ENCODE data around the gene FSTL4. TPM values are rescaled to one million over a fixed set of nuclear protein-coding genes. Genes with fewer than 3 reads are reported as not detected.

The FSTL4 gene
- total RNA-seq, 2 experiments from 2014 or later = not detected

DNA sequence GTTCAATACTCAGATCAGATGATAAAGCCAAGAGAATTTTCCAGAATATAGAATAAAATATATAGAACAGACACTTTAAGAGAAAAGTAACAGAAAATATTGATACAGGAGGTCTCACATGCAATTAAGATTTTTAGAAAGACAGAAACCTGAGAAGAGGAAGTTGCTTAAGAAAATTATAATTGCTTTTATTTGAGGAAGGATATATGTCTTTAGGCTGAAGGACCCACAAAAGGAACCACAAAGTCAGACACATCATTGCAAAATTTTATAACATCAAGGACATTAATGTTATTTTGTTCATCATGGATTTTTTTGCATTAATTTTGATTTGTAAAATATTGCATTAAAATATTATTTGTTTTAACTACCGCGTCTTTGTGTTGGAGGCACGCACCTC, 141.5 kb downstream of the FSTL4 start:
- BruUV-seq (replicated peaks) = no TSS peak
- H2AFZ ChIP-seq (ENCODE audit: low read length) = no peak overlapping the region
- H3K4me1 ChIP-seq (ENCODE audit: insufficient read depth, low read length, poor library complexity, severe bottlenecking) = no peaks in the 10 kb centered on the region
- H3K36me3 ChIP-seq (ENCODE audit: insufficient read depth, low read length) = no peaks in the 10 kb centered on the region
- no peak for TF ChIP-seq EZH2phosphoT487 (IDR thresholded peaks at IDR 0.05; ENCODE audit: borderline replicate concordance, low read depth, low read length)
- TF ChIP-seq, protein P1, sequence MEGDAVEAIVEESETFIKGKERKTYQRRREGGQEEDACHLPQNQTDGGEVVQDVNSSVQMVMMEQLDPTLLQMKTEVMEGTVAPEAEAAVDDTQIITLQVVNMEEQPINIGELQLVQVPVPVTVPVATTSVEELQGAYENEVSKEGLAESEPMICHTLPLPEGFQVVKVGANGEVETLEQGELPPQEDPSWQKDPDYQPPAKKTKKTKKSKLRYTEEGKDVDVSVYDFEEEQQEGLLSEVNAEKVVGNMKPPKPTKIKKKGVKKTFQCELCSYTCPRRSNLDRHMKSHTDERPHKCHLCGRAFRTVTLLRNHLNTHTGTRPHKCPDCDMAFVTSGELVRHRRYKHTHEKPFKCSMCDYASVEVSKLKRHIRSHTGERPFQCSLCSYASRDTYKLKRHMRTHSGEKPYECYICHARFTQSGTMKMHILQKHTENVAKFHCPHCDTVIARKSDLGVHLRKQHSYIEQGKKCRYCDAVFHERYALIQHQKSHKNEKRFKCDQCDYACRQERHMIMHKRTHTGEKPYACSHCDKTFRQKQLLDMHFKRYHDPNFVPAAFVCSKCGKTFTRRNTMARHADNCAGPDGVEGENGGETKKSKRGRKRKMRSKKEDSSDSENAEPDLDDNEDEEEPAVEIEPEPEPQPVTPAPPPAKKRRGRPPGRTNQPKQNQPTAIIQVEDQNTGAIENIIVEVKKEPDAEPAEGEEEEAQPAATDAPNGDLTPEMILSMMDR (conservative IDR thresholded peaks at IDR 0.05; ENCODE audit: low read length) = no peak
- no peak overlapping the region for H3K4me2 ChIP-seq (ENCODE audit: low read length)
- no peak overlapping the region for H3K27ac ChIP-seq (ENCODE audit: low read depth, low read length, poor library complexity, severe bottlenecking)
- POLR2A ChIA-PET = no interaction called here
- H3K9me3 ChIP-seq (ENCODE audit: low read length) = no peaks in the 10 kb centered on the region
- H3K4me3 ChIP-seq (ENCODE audit: low read depth, low read length, poor library complexity, severe bottlenecking) = no peak overlapping the region
- CTCF ChIA-PET (ENCODE audit: unreplicated experiment) = no interaction called here
- intact Hi-C loops (cut with micrococcal nuclease; ENCODE audit: unreplicated experiment) = no loop called here
- DNase-seq (ENCODE audit: low spot score) = no peak
- H4K20me1 ChIP-seq (ENCODE audit: insufficient read depth, low read length) = no peaks in the 10 kb centered on the region
- H3K9me2 ChIP-seq (ENCODE audit: insufficient read depth, low read length) = no peaks in the 10 kb centered on the region
- H3K79me2 ChIP-seq (ENCODE audit: insufficient read depth, low read depth, low read length) = no peaks in the 10 kb centered on the region

DNA sequence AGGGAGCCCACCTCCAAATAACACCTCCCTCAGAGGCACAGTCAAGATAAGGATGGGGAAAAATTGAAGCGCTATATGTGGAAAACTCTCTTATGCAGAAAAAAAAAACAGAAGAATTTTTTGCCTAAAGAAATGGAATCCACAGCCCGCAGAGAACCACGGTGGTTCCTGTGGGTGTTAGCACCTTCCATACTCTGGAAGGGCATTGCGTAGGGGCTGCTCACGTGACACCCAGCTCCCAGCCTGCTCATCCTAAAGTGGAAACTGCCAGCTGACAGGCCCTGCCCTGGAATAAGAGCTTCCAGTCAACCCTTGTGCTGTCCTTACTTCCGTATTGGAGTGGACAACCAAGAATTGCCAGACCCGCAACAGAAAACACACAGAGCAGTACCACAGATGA, 142.5 kb downstream of the FSTL4 start:
- H2AFZ ChIP-seq (ENCODE audit: low read length) = no peak overlapping the region
- H3K36me3 ChIP-seq (ENCODE audit: insufficient read depth, low read length) = no peaks in the 10 kb centered on the region
- DNase-seq (ENCODE audit: low spot score) = no peak
- H3K9me2 ChIP-seq (ENCODE audit: insufficient read depth, low read length) = no peaks in the 10 kb centered on the region
- no peaks in the 10 kb centered on the region for H3K79me2 ChIP-seq (ENCODE audit: insufficient read depth, low read depth, low read length)
- ChIA-PET CTCF (ENCODE audit: unreplicated experiment) (no interaction called here), POLR2A (no interaction called here)
- BruUV-seq (replicated peaks) = no TSS peak
- no peaks in the 10 kb centered on the region for H3K4me1 ChIP-seq (ENCODE audit: insufficient read depth, low read length, poor library complexity, severe bottlenecking)
- TF ChIP-seq EZH2phosphoT487 (IDR thresholded peaks at IDR 0.05; ENCODE audit: borderline replicate concordance, low read depth, low read length) = no peak
- TF ChIP-seq, protein P1 (conservative IDR thresholded peaks at IDR 0.05; ENCODE audit: low read length) = no peak
- intact Hi-C loops (cut with micrococcal nuclease; ENCODE audit: unreplicated experiment) = no loop called here
- no peak overlapping the region for H3K4me3 ChIP-seq (ENCODE audit: low read depth, low read length, poor library complexity, severe bottlenecking)
- no peaks in the 10 kb centered on the region for H4K20me1 ChIP-seq (ENCODE audit: insufficient read depth, low read length)
- H3K4me2 ChIP-seq (ENCODE audit: low read length) = no peak overlapping the region
- H3K9me3 ChIP-seq (ENCODE audit: low read length) = no peaks in the 10 kb centered on the region
- no peak overlapping the region for H3K27ac ChIP-seq (ENCODE audit: low read depth, low read length, poor library complexity, severe bottlenecking)

DNA sequence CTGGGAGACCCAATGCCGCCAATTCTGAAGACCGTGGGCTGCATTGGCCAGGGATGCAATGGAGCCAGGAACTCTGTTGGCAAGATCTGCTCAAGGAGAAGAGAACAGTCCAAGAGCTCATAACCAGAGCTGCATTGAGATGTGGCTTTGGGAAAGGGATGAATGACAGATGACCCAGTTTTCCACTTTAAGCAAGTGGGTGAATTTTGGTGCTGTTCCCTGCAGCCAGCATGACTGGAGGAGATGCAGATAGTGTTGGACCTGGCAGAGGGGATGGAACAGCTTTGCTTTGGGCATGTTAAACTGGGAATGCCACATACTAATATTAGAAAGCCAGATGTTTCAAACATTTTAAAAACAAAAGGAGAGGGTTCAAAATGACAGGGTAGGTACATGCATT, 143.1 kb downstream of the FSTL4 start:
- CTCF ChIA-PET (ENCODE audit: unreplicated experiment) = no interaction called here
- POLR2A ChIA-PET = no interaction called here

More for the DNA sequence above, 143.1 kb downstream of the FSTL4 start:
- H3K4me1 ChIP-seq (ENCODE audit: insufficient read depth, low read length, poor library complexity, severe bottlenecking) = no peaks in the 10 kb centered on the region
- no peaks in the 10 kb centered on the region for H3K36me3 ChIP-seq (ENCODE audit: insufficient read depth, low read length)
- no peak overlapping the region for H3K27ac ChIP-seq (ENCODE audit: low read depth, low read length, poor library complexity, severe bottlenecking)
- H2AFZ ChIP-seq (ENCODE audit: low read length) = no peak overlapping the region
- no peak for DNase-seq (ENCODE audit: low spot score)
- no peaks in the 10 kb centered on the region for H3K9me3 ChIP-seq (ENCODE audit: low read length)
- H3K4me2 ChIP-seq (ENCODE audit: low read length) = no peak overlapping the region
- H3K79me2 ChIP-seq (ENCODE audit: insufficient read depth, low read depth, low read length) = no peaks in the 10 kb centered on the region
- H3K9me2 ChIP-seq (ENCODE audit: insufficient read depth, low read length) = no peaks in the 10 kb centered on the region
- H4K20me1 ChIP-seq (ENCODE audit: insufficient read depth, low read length) = no peaks in the 10 kb centered on the region
- no peak overlapping the region for H3K4me3 ChIP-seq (ENCODE audit: low read depth, low read length, poor library complexity, severe bottlenecking)
- intact Hi-C loops (cut with micrococcal nuclease; ENCODE audit: unreplicated experiment) = no loop called here
- BruUV-seq (replicated peaks) = no TSS peak
- TF ChIP-seq, protein P1 (conservative IDR thresholded peaks at IDR 0.05; ENCODE audit: low read length) = no peak
- TF ChIP-seq EZH2phosphoT487 (IDR thresholded peaks at IDR 0.05; ENCODE audit: borderline replicate concordance, low read depth, low read length) = no peak
